ENCODE measurements around the gene NOS3. TPM values are rescaled to one million over a fixed set of nuclear protein-coding genes. Genes with fewer than 3 reads are reported as not detected.
A peak's percentile ranks its signal among the peaks of the same experiment; 100 is the strongest.

NOS3 gene
- polyA plus RNA-seq, 1 of the 3 experiments (the other 2 are of a cell fraction) = 0.41 TPM

DNA sequence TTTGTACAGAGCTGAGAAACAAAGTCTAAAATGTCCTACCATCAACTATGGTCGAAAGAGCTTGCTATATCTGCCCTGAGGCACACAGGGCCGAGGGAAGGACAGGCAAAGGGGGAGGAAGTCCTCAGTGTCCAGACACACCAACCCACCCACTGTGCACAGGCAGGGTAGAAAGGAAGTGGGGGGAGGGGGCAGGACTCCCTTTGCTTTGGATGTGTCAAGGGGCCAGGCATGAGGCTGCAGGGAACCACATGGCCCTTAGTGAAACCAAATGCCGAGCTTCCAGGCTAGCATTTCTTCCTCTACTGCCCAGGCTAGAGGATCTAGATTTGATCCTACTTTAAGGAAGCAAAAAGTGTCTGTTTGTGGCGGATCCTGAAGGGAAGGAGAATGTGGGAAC, 41.3 kb upstream of the NOS3 start (continued):
- TF ChIP-seq SMC3 (IDR thresholded peaks at IDR 0.05; ENCODE audit: low read depth, low read length) = no peak
- 0 out of 2 replicates have a peak, but pooled peaks have one; percentile 17 for TF ChIP-seq RCOR1 (IDR thresholded peaks at IDR 0.05; ENCODE audit: low read length)
- TF ChIP-seq, protein P1, sequence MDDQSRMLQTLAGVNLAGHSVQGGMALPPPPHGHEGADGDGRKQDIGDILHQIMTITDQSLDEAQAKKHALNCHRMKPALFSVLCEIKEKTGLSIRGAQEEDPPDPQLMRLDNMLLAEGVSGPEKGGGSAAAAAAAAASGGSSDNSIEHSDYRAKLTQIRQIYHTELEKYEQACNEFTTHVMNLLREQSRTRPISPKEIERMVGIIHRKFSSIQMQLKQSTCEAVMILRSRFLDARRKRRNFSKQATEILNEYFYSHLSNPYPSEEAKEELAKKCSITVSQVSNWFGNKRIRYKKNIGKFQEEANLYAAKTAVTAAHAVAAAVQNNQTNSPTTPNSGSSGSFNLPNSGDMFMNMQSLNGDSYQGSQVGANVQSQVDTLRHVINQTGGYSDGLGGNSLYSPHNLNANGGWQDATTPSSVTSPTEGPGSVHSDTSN (IDR thresholded peaks at IDR 0.05) = no peak
- no peak for TF ChIP-seq ELF1 (IDR thresholded peaks at IDR 0.05)
- TF ChIP-seq TEAD4 (IDR thresholded peaks at IDR 0.05; ENCODE audit: borderline replicate concordance, insufficient read depth) = no peak
- TF ChIP-seq, protein P2, sequence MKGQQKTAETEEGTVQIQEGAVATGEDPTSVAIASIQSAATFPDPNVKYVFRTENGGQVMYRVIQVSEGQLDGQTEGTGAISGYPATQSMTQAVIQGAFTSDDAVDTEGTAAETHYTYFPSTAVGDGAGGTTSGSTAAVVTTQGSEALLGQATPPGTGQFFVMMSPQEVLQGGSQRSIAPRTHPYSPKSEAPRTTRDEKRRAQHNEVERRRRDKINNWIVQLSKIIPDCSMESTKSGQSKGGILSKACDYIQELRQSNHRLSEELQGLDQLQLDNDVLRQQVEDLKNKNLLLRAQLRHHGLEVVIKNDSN (IDR thresholded peaks at IDR 0.05; ENCODE audit: borderline replicate concordance, low read depth) = no peak
- TF ChIP-seq, protein P3, sequence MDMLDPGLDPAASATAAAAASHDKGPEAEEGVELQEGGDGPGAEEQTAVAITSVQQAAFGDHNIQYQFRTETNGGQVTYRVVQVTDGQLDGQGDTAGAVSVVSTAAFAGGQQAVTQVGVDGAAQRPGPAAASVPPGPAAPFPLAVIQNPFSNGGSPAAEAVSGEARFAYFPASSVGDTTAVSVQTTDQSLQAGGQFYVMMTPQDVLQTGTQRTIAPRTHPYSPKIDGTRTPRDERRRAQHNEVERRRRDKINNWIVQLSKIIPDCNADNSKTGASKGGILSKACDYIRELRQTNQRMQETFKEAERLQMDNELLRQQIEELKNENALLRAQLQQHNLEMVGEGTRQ (IDR thresholded peaks at IDR 0.05; ENCODE audit: borderline replicate concordance, low read depth, low read length) = no peak
- no peak for TF ChIP-seq NRF1 (IDR thresholded peaks at IDR 0.05; ENCODE audit: low read depth, low read length)
- TF ChIP-seq TAF1 (IDR thresholded peaks at IDR 0.05; ENCODE audit: borderline replicate concordance, low read depth, low read length) = no peak
- TF ChIP-seq, protein P4, sequence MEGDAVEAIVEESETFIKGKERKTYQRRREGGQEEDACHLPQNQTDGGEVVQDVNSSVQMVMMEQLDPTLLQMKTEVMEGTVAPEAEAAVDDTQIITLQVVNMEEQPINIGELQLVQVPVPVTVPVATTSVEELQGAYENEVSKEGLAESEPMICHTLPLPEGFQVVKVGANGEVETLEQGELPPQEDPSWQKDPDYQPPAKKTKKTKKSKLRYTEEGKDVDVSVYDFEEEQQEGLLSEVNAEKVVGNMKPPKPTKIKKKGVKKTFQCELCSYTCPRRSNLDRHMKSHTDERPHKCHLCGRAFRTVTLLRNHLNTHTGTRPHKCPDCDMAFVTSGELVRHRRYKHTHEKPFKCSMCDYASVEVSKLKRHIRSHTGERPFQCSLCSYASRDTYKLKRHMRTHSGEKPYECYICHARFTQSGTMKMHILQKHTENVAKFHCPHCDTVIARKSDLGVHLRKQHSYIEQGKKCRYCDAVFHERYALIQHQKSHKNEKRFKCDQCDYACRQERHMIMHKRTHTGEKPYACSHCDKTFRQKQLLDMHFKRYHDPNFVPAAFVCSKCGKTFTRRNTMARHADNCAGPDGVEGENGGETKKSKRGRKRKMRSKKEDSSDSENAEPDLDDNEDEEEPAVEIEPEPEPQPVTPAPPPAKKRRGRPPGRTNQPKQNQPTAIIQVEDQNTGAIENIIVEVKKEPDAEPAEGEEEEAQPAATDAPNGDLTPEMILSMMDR (IDR thresholded peaks at IDR 0.05) = no peak
- peak; percentile 75 for TF ChIP-seq CHD2 (IDR thresholded peaks at IDR 0.05; ENCODE audit: low read length, partially characterized antibody)
- TF ChIP-seq FOSL2 (IDR thresholded peaks at IDR 0.05; ENCODE audit: borderline replicate concordance, low read depth) = no peak
- peak; percentile 67; the same call in 1 of the 2 replicates for TF ChIP-seq FOXJ3 (CRISPR knock-in tag; IDR thresholded peaks at IDR 0.05)

DNA sequence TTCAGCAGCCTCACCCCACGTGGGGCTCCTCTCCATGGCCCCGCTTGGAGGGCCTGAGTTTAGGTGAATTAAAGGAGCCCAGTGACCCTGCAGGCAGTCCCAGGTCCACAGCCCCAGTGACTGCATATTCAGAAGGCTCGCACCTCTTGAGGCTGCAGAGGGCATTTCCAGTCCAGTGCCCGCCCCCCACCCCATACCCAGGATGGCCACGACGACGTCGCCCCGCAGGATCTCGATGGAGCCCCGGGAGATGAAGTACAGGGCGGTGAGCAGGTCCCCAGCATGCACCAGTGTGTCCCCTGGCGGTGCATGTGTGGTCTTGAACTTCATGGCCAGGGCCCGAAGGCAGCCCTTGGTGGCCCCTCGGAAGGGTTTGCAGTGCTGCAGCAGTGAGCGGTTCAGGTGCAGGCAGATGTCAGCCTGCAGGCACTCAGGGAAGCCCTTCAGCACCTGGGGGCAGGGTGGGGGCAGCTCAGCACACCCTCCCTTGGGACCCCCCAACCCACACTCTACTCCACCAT, 40.8 kb upstream of the NOS3 start:
- Histone ChIP-seq H3K9ac (no peak overlapping the region), H3K4me2 (peak overlapping the region; percentile 24; the same call in 1 of the 2 replicates), H2AFZ (ENCODE audit: low read depth) (no peak overlapping the region), H3K4me1 (ENCODE audit: control insufficient read depth in 1 of 2, insufficient read depth in 2 of 2, low read depth in 1 of 2, low read length in 1 of 2) (peaks cover 0 to 92% of the 10 kb centered on the region in 2 experiments; a peak in 2 of 4 replicates), H4K20me1 (ENCODE audit: insufficient read depth) (no peaks in the 10 kb centered on the region), H3K4me3 (ENCODE audit: low read depth in 2 of 2, low read length in 1 of 2) (no peak overlapping the region), H3K79me2 (ENCODE audit: insufficient read depth) (no peaks in the 10 kb centered on the region), H3K27ac (ENCODE audit: low read depth in 2 of 2, low read length in 1 of 2) (peak overlapping the region in 1 of 2 experiments; percentile 89; a peak in 2 of 4 replicates), H3F3A (replicated peaks; ENCODE audit: insufficient read depth) (no peaks in the 10 kb centered on the region), H3K9me2 (no peaks in the 10 kb centered on the region), H3K36me3 (replicated peaks in 1 of 2; ENCODE audit: control insufficient read depth in 1 of 2, insufficient read depth in 2 of 2, low read length in 1 of 2) (no peaks in the 10 kb centered on the region), H3K9me3 (no peaks in the 10 kb centered on the region), H3K27me3 (ENCODE audit: insufficient read depth) (peaks cover 10% of the 10 kb centered on the region; the same call in 1 of the 2 replicates)
- POLR2A ChIA-PET = interaction anchor here (0.7 to 1.6 kb wide), 8 partner anchors 12 to 49 kb away, joined by 3 to 9 read pairs (median 4); no protein-coding TSS in a partner anchor
- WGBS (ENCODE audit: low lambda C conversion rate) = 66% methylated on average over 10 of the region's 16 CpGs
- peak; percentile 60 for DNase-seq
- TF ChIP-seq GATA2 (CRISPR knock-in tag; IDR thresholded peaks at IDR 0.05) = no peak
- TF ChIP-seq SMC3 (IDR thresholded peaks at IDR 0.05; ENCODE audit: low read depth, low read length) = no peak
- TF ChIP-seq RFX5 (IDR thresholded peaks at IDR 0.05; ENCODE audit: low read length) = no peak
- no peak for TF ChIP-seq MEF2A (IDR thresholded peaks at IDR 0.05; ENCODE audit: borderline replicate concordance, low read depth)
- TF ChIP-seq, protein P5, sequence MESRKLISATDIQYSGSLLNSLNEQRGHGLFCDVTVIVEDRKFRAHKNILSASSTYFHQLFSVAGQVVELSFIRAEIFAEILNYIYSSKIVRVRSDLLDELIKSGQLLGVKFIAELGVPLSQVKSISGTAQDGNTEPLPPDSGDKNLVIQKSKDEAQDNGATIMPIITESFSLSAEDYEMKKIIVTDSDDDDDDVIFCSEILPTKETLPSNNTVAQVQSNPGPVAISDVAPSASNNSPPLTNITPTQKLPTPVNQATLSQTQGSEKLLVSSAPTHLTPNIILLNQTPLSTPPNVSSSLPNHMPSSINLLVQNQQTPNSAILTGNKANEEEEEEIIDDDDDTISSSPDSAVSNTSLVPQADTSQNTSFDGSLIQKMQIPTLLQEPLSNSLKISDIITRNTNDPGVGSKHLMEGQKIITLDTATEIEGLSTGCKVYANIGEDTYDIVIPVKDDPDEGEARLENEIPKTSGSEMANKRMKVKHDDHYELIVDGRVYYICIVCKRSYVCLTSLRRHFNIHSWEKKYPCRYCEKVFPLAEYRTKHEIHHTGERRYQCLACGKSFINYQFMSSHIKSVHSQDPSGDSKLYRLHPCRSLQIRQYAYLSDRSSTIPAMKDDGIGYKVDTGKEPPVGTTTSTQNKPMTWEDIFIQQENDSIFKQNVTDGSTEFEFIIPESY (IDR thresholded peaks at IDR 0.05; ENCODE audit: borderline replicate concordance, low read depth) = no peak
- TF ChIP-seq JUND (IDR thresholded peaks at IDR 0.05) = no peak
- TF ChIP-seq EP300 (IDR thresholded peaks at IDR 0.05; ENCODE audit: borderline replicate concordance in 1 of 2, low read depth in 1 of 2, low read length in 1 of 2) = no peak
- CTCF ChIA-PET = interaction anchor here (0.7 to 6.6 kb wide), 8 partner anchors 8 to 68 kb away, joined by 3 to 84 read pairs (median 10); no protein-coding TSS in a partner anchor
